ENCODE measurements around the gene MYO1D. TPM values are rescaled to one million over a fixed set of nuclear protein-coding genes. Genes with fewer than 3 reads are reported as not detected.

The MYO1D gene
- total RNA-seq, 1 experiment from 2014 or later = 1.3 TPM

DNA sequence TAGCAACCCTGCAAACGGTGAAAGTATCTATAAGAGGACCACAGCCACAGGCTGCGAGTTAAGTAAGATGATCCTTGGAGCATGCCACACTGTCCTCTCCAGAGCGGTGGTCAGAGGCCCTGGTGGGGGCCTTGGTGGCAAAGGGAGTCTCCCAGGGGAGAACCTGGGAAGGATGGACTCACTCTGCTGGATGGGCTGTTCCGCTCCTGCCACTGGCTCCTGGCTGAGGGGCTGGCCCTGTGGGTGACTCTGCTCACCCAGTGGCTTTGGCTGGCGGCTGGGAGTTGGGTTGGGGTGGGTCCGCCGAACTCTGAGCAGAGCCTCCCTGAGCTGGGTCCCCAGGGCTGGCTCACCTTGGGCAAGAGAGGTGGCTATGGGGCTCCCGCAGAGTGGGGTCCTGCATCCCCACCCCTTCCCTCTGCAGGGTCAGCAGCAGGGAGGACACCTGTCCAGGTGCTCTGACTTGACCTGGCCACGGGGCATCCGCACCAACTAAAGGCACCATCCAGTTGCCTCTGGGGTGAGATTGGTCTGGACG lies 382.9 kb downstream of the MYO1D start:
- ChIA-PET CTCF (no interaction called here), POLR2A (no interaction called here)
- Histone ChIP-seq H3K27ac (ENCODE audit: low read length) (no peak overlapping the region), H3K9me3 (ENCODE audit: control insufficient read depth, insufficient read depth, low read depth, low read length) (no peaks in the 10 kb centered on the region), H3K27me3 (ENCODE audit: control insufficient read depth, insufficient read depth, low read length) (no peaks in the 10 kb centered on the region), H3K4me3 (ENCODE audit: low read depth in 2 of 2, low read length in 2 of 2) (no peak overlapping the region), H3K4me1 (ENCODE audit: control insufficient read depth, insufficient read depth, low read length) (peaks cover 6% of the 10 kb centered on the region; the same call in 1 of the 2 replicates), H3K36me3 (ENCODE audit: control insufficient read depth, insufficient read depth, low read length) (no peaks in the 10 kb centered on the region)
- DNase-seq (ENCODE audit: low read depth, low spot score) (no peak), ATAC-seq (no peak)
- intact Hi-C loops (cut with micrococcal nuclease; ENCODE audit: unreplicated experiment) (loop anchor here (10.0 kb wide), 1 partner anchor 111 kb away; no protein-coding TSS in a partner anchor), in situ Hi-C loops (cut with HindIII; ENCODE audit: low pct_unique_long_range_greater_than_20kb, low sequenced_read_pairs) (no loop called here)
- TF ChIP-seq TCF7L2 (IDR thresholded peaks at IDR 0.05; ENCODE audit: low read depth, low read length) (no peak), POLR2AphosphoS5 (IDR thresholded peaks at IDR 0.05; ENCODE audit: low read depth, low read length) (no peak), SIN3A (IDR thresholded peaks at IDR 0.05; ENCODE audit: borderline replicate concordance, insufficient read depth, low read depth, low read length) (no peak)
- TF ChIP-seq, protein P1, sequence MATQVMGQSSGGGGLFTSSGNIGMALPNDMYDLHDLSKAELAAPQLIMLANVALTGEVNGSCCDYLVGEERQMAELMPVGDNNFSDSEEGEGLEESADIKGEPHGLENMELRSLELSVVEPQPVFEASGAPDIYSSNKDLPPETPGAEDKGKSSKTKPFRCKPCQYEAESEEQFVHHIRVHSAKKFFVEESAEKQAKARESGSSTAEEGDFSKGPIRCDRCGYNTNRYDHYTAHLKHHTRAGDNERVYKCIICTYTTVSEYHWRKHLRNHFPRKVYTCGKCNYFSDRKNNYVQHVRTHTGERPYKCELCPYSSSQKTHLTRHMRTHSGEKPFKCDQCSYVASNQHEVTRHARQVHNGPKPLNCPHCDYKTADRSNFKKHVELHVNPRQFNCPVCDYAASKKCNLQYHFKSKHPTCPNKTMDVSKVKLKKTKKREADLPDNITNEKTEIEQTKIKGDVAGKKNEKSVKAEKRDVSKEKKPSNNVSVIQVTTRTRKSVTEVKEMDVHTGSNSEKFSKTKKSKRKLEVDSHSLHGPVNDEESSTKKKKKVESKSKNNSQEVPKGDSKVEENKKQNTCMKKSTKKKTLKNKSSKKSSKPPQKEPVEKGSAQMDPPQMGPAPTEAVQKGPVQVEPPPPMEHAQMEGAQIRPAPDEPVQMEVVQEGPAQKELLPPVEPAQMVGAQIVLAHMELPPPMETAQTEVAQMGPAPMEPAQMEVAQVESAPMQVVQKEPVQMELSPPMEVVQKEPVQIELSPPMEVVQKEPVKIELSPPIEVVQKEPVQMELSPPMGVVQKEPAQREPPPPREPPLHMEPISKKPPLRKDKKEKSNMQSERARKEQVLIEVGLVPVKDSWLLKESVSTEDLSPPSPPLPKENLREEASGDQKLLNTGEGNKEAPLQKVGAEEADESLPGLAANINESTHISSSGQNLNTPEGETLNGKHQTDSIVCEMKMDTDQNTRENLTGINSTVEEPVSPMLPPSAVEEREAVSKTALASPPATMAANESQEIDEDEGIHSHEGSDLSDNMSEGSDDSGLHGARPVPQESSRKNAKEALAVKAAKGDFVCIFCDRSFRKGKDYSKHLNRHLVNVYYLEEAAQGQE (IDR thresholded peaks at IDR 0.05; ENCODE audit: insufficient read depth in 1 of 2, low read depth in 2 of 2, low read length in 1 of 2) = no peak
- TF ChIP-seq, protein P2, sequence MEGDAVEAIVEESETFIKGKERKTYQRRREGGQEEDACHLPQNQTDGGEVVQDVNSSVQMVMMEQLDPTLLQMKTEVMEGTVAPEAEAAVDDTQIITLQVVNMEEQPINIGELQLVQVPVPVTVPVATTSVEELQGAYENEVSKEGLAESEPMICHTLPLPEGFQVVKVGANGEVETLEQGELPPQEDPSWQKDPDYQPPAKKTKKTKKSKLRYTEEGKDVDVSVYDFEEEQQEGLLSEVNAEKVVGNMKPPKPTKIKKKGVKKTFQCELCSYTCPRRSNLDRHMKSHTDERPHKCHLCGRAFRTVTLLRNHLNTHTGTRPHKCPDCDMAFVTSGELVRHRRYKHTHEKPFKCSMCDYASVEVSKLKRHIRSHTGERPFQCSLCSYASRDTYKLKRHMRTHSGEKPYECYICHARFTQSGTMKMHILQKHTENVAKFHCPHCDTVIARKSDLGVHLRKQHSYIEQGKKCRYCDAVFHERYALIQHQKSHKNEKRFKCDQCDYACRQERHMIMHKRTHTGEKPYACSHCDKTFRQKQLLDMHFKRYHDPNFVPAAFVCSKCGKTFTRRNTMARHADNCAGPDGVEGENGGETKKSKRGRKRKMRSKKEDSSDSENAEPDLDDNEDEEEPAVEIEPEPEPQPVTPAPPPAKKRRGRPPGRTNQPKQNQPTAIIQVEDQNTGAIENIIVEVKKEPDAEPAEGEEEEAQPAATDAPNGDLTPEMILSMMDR (IDR thresholded peaks at IDR 0.05) = no peak
- no TSS peak for BruUV-seq (replicated peaks)

DNA sequence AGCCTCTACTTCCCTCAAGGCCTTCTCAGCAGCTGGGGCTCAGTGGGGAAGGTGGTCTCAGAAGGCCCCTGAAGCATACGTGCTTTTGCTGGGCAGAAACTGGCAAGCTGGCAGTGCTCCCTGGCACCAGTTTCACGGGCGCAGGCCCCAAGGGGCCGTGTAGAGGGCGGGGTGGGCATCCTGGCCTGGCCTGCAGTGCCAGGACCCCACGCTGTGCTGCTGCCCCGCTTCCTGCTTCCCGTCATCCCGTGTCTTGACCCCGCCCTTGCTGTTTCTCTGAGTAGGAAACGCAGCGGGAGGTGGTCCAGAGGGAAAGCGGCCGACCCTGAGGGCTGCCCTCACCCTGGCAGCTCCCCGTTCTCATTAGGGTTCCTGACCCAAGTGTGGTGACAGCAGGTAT lies 383.4 kb downstream of the MYO1D start:
- ChIA-PET POLR2A (no interaction called here), CTCF (no interaction called here)
- no peaks in the 10 kb centered on the region for H3K9me3 ChIP-seq (ENCODE audit: control insufficient read depth, insufficient read depth, low read depth, low read length)
- TF ChIP-seq TCF7L2 (IDR thresholded peaks at IDR 0.05; ENCODE audit: low read depth, low read length) (no peak), SIN3A (IDR thresholded peaks at IDR 0.05; ENCODE audit: borderline replicate concordance, insufficient read depth, low read depth, low read length) (no peak), POLR2AphosphoS5 (IDR thresholded peaks at IDR 0.05; ENCODE audit: low read depth, low read length) (no peak)
- TF ChIP-seq, protein P1 (IDR thresholded peaks at IDR 0.05; ENCODE audit: insufficient read depth in 1 of 2, low read depth in 2 of 2, low read length in 1 of 2) = no peak
- TF ChIP-seq, protein P2 (IDR thresholded peaks at IDR 0.05) = no peak
- no peak for DNase-seq (ENCODE audit: low read depth, low spot score)
- in situ Hi-C loops (cut with HindIII; ENCODE audit: low pct_unique_long_range_greater_than_20kb, low sequenced_read_pairs) (no loop called here), intact Hi-C loops (cut with micrococcal nuclease; ENCODE audit: unreplicated experiment) (loop anchor here (10.0 kb wide), 1 partner anchor 111 kb away; no protein-coding TSS in a partner anchor)
- H3K36me3 ChIP-seq (ENCODE audit: control insufficient read depth, insufficient read depth, low read length) = no peaks in the 10 kb centered on the region
- BruUV-seq (replicated peaks) = no TSS peak
- H3K27me3 ChIP-seq (ENCODE audit: control insufficient read depth, insufficient read depth, low read length) = no peaks in the 10 kb centered on the region
- H3K27ac ChIP-seq (ENCODE audit: low read length) = no peak overlapping the region
- ATAC-seq = no peak
- H3K4me3 ChIP-seq (ENCODE audit: low read depth in 2 of 2, low read length in 2 of 2) = no peak overlapping the region
- H3K4me1 ChIP-seq (ENCODE audit: control insufficient read depth, insufficient read depth, low read length) = peaks cover 9% of the 10 kb centered on the region; the same call in 1 of the 2 replicates

Measured in Panc1 (cell line).